OCI-LY7 (cell line): Measurements from ENCODE around the gene EXPH5.

ENCODE experiments used
- CTCF ChIP-seq: fragments of 200-600 bp; sonication (generic); conservative IDR thresholded peaks from 2 replicates; pipeline ENCODE4 v1.5.1; 2014; ENCODE audit warnings: mild to moderate bottlenecking, antibody characterized with exemption, low read length, moderate library complexity, mixed read lengths
- EZH2phosphoT487 ChIP-seq: fragments of 200-600 bp; sonication (generic); IDR thresholded peaks from 2 replicates; pipeline ENCODE4 v1.6.1; 2018; ENCODE audit warnings: low read depth, borderline replicate concordance, mild to moderate bottlenecking, mixed run types, antibody characterized with exemption, low read length, moderate library complexity, mixed read lengths

GRCh38 chr11:108491936-108492335, 101.6 kb downstream of the EXPH5 start:
- TF ChIP-seq CTCF: no peak
- TF ChIP-seq EZH2phosphoT487: no peak
